ENCODE measurements around the gene RXFP3.

GRCh38 chr5:33936381-33937016, at the start of gene RXFP3:
- TF ChIP-seq CTCF (IDR thresholded peaks at IDR 0.05) (no peak), POLR2A (IDR thresholded peaks at IDR 0.05) (no peak)

Measured in lower leg skin (tissue), 3 donors.